Measurements from ENCODE around the gene NLRP12. TPM values are rescaled to one million over a fixed set of nuclear protein-coding genes. Genes with fewer than 3 reads are reported as not detected.

Gene NLRP12
- total RNA-seq, 3 donors from 2014 or later, result 0.19 to 0.28 TPM; not detected in 1

DNA sequence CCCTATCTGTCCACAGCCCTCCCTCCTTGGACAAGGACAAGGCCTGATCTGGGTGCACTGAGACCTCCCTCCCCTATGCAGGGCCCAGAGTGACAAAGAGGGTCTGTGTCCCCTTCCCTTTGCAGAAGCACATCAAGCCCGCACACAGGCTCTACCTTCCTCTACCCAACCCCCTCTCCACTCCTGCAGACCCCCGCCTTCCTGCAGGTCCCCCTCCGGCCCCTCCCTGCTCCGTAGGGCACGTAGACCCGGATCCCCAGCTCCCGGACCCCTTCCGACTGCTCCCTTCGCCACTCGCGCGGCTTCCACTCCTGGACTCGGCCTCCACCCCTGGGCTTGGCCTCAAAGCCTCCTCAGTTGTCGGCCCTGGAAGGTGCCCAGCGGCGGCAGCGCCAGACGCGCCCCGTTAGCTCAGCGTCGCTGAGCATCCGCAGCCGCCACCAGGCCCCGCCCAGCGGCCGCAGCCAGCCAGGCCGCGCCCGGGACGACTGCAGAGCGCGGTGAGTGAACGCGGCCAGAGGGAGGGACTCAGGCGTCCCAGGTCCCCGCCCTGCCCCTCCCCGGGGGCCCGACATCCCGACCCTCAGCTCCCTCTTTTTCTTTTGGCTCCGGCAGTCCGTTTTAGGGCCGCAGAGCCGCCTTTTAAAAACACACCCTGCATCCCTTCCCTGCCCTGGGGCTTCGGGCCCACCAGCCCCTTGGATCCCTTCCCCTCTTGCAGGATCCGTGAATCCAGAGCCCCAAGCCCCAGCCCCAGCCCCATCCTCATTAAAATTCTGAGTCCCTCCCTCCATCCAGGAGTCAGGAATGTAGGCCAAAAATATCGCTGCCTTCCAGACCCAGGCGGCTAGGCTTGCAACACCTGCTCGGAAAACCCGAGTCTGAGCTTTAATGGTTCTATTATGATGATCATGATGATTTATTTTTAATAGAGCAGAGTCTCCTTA is 42.1 kb upstream of the NLRP12 start:
- H3K4me1 ChIP-seq (ENCODE audit: low read depth), result peaks cover 23% of the 10 kb centered on the region
- ATAC-seq, result peak; percentile 50
- TF ChIP-seq, protein P1, sequence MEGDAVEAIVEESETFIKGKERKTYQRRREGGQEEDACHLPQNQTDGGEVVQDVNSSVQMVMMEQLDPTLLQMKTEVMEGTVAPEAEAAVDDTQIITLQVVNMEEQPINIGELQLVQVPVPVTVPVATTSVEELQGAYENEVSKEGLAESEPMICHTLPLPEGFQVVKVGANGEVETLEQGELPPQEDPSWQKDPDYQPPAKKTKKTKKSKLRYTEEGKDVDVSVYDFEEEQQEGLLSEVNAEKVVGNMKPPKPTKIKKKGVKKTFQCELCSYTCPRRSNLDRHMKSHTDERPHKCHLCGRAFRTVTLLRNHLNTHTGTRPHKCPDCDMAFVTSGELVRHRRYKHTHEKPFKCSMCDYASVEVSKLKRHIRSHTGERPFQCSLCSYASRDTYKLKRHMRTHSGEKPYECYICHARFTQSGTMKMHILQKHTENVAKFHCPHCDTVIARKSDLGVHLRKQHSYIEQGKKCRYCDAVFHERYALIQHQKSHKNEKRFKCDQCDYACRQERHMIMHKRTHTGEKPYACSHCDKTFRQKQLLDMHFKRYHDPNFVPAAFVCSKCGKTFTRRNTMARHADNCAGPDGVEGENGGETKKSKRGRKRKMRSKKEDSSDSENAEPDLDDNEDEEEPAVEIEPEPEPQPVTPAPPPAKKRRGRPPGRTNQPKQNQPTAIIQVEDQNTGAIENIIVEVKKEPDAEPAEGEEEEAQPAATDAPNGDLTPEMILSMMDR (IDR thresholded peaks at IDR 0.05), result no peak
- no peak overlapping the region for H3K4me3 ChIP-seq
- intact Hi-C loops (cut with DNase I, micrococcal nuclease), result no loop called here
- DNase-seq, result peak; percentile 78 to 87 (median 86)
- H3K9me3 ChIP-seq, result no peaks in the 10 kb centered on the region
- H3K36me3 ChIP-seq (ENCODE audit: low read depth), result no peaks in the 10 kb centered on the region

GRCh38 chr19:53865523-53865917 is 41.4 kb upstream of the NLRP12 start:
- H3K4me3 ChIP-seq, result no peak overlapping the region

GRCh38 chr19:53864308-53864836 is 40.3 kb upstream of the NLRP12 start:
- H3K4me1 ChIP-seq (ENCODE audit: low read depth), result peaks cover 21% of the 10 kb centered on the region
- intact Hi-C loops (cut with DNase I, micrococcal nuclease), result no loop called here
- peak in 2 of 3 donors; percentile 43 to 71 for DNase-seq
- H3K4me3 ChIP-seq, result no peak overlapping the region
- no peaks in the 10 kb centered on the region for H3K9me3 ChIP-seq
- H3K36me3 ChIP-seq (ENCODE audit: low read depth), result no peaks in the 10 kb centered on the region
- TF ChIP-seq, protein P1 (IDR thresholded peaks at IDR 0.05), result no peak
- ATAC-seq, result peak; percentile 25

More at GRCh38 chr19:53865523-53865917, 41.4 kb upstream of the NLRP12 start:
- ATAC-seq (no peak), DNase-seq (peak in 1 of 3 donors; percentile 15)
- no peaks in the 10 kb centered on the region for H3K9me3 ChIP-seq
- TF ChIP-seq, protein P1 (IDR thresholded peaks at IDR 0.05), result no peak
- intact Hi-C loops (cut with DNase I, micrococcal nuclease), result no loop called here
- peaks cover 21% of the 10 kb centered on the region for H3K4me1 ChIP-seq (ENCODE audit: low read depth)
- no peaks in the 10 kb centered on the region for H3K36me3 ChIP-seq (ENCODE audit: low read depth)

- H3K9me3 ChIP-seq, result no peaks in the 10 kb centered on the region
- DNase-seq, result no peak
- no peaks in the 10 kb centered on the region for H3K36me3 ChIP-seq (ENCODE audit: low read depth)
- TF ChIP-seq, protein P1 (IDR thresholded peaks at IDR 0.05), result no peak
- H3K4me3 ChIP-seq, result no peak overlapping the region
- no peaks in the 10 kb centered on the region for H3K4me1 ChIP-seq (ENCODE audit: low read depth)
- intact Hi-C loops (cut with DNase I, micrococcal nuclease), result no loop called here
- peak; percentile 16 for ATAC-seq
Observed at GRCh38 chr19:53853707-53854106, 29.6 kb upstream of the NLRP12 start.

DNA sequence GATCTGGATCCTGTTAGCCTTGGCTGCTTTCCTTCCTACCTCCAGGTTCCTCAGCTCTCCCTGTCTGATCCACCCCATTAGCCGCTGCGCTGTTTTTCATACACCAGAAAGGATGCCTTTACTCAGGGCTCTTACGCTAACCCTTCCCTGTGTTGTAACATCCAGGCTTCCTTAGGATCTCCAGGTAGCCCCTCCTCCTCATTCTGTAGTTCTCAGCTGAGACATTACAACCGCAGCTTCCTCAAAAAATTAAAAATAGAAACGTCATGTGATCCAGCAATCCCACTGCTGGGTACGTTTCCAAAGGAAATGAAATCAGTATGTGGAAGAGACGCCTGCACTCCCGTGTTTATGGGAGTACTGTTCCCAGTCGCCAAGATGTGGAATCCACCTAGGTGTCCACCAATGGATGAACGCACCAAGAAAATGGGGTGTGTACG is 25.1 kb upstream of the NLRP12 start:
- peak; percentile 29 for ATAC-seq
- TF ChIP-seq, protein P1 (IDR thresholded peaks at IDR 0.05), result no peak
- no peaks in the 10 kb centered on the region for H3K36me3 ChIP-seq (ENCODE audit: low read depth)
- intact Hi-C loops (cut with DNase I, micrococcal nuclease), result no loop called here
- H3K9me3 ChIP-seq, result no peaks in the 10 kb centered on the region
- H3K4me1 ChIP-seq (ENCODE audit: low read depth), result no peaks in the 10 kb centered on the region
- no peak overlapping the region for H3K4me3 ChIP-seq
- peak in 1 of 3 donors; percentile 0 for DNase-seq
